Measurements from ENCODE around the gene KAT14.

- TF ChIP-seq CTCF (IDR thresholded peaks at IDR 0.05; ENCODE audit: low read depth, low read length, poor library complexity, severe bottlenecking) = no peak
- no peak for TF ChIP-seq EZH2phosphoT487 (IDR thresholded peaks at IDR 0.05; ENCODE audit: borderline replicate concordance, low read length)
These were observed 43.2 kb downstream of the KAT14 start for GRCh38 chr20:18180815-18181214.
